Right lobe of liver (tissue), 6 donors: Measurements from ENCODE around the gene TNS1. TPM values are rescaled to one million over a fixed set of nuclear protein-coding genes. Genes with fewer than 3 reads are reported as not detected.
"Not testable (repeated sequence)": the region's sequence is repeated elsewhere in the genome, so short reads cannot be mapped to it uniquely, and the experiment has no call there.

Experiments
- ATAC-seq, 4 donors: fragments of 200-7000 bp; cut with Tn5 transposase; one replicate each; pipeline ENCODE4 v1.9.1; 2020; ENCODE audit warnings: mild to moderate bottlenecking in 4 of 4, moderate library complexity in 4 of 4
- DNase-seq, 3 donors: peaks; one replicate each; pipeline ENCODE4 v3.0.0-alpha.2; 2020
- H3K27ac ChIP-seq, 3 donors: fragments of 200-600 bp; one replicate each; pipeline ENCODE4 v1.8.0; 2022
- H3K27me3 ChIP-seq, 2 donors: fragments of 200-600 bp; one replicate each; pipeline ENCODE4 v1.8.0; 2022
- H3K36me3 ChIP-seq, 4 donors: fragments of 200-600 bp; sonication (generic) in 1 of 4; one replicate each; pipeline versions ENCODE4 v1.5.1 to v1.8.0; 2017 to 2022; ENCODE audit warnings: control low read depth in 1 of 4
- H3K4me1 ChIP-seq, 4 donors: fragments of 200-600 bp; sonication (generic) in 1 of 4; one replicate each; pipeline versions ENCODE4 v1.5.1 to v1.8.0; 2017 to 2022; ENCODE audit warnings: control low read depth in 1 of 4
- H3K4me3 ChIP-seq, 3 donors: fragments of 200-600 bp; one replicate each; pipeline ENCODE4 v1.8.0; 2022
- H3K9me3 ChIP-seq, 4 donors: fragments of 200-600 bp; sonication (generic) in 1 of 4; one replicate each; pipeline versions ENCODE4 v1.5.1 to v1.8.0; 2017 to 2022; ENCODE audit warnings: control low read depth in 1 of 4
- CTCF ChIP-seq, 4 donors: fragments of 200-600 bp in 3 of 4; fragments of 450-650 bp in 1 of 4; IDR thresholded peaks; one replicate each; pipeline versions ENCODE4 v1.5.1 to v1.8.0; 2016 to 2022; ENCODE audit warnings: antibody characterized with exemption in 4 of 4, mild to moderate bottlenecking in 2 of 4
- POLR2A ChIP-seq: fragments of 450-650 bp; IDR thresholded peaks from one replicate; pipeline ENCODE4 v1.6.1; 2017; ENCODE audit warnings: antibody characterized with exemption, mild to moderate bottlenecking
- WGBS: methylation state at CpG from one replicate; pipeline ENCODE4 v1.1.6; 2018; ENCODE audit warnings: low coverage, low lambda C conversion rate; ENCODE audit not compliant: insufficient coverage; ENCODE audit errors: missing lambda C conversion rate; 5-methylcytosine and 5-hydroxymethylcytosine counted together
- intact Hi-C, 2 donors: fragments of 100-400 bp; cut with DNase I; formaldehyde crosslinking; loops; one replicate each; pipeline versions ENCODE4 v1.11.2 to v1.14.1; 2022
- total RNA-seq, 6 experiments: library from RNA; depleted of rRNA in 2 of 6; stranded (reverse); fragments of >200 nt in 2 of 6; fragmentation: NEBNext Ultra II Directional in 3 of 6; extraction: Animal tissue kit (Norgen Biotek cat#: 25700) in 3 of 6; gene quantifications; one replicate each; pipeline versions ENCODE4 v1.1.0 to v1.2.4, GENCODE V29; 2016 to 2023
- donor health status: DM: no; HTN: yes; CAD: no.
- donor health status: DM: no; HTN: no; CAD: no.
- donor health status: DM: no; HTN: no; CAD: no.
- donor health status: DM: no; HTN: yes; CAD: no.
- donor health status: DM: no; HTN: yes; CAD: no.

Gene TNS1
- total RNA-seq, 6 experiments from 2014 or later, result 68.4 to 209 (median 99.2) TPM

- WGBS, result 76% methylated on average over 4 of the region's 12 CpGs
- Histone ChIP-seq H3K36me3 (no peaks in the 10 kb centered on the region), H3K4me1 (peaks cover 0 to 16% (median 4%) of the 10 kb centered on the region in 4 donors), H3K27ac (no peak overlapping the region), H3K4me3 (no peak overlapping the region), H3K9me3 (no peaks in the 10 kb centered on the region), H3K27me3 (no peaks in the 10 kb centered on the region)
- DNase-seq, result no peak
- ATAC-seq, result no peak
- intact Hi-C loops, result no loop called here
- TF ChIP-seq POLR2A (no peak), CTCF (IDR thresholded peaks at IDR 0.05) (no peak)
Observed at GRCh38 chr2:218021536-218022071, 18.8 kb upstream of the TNS1 start.

DNA sequence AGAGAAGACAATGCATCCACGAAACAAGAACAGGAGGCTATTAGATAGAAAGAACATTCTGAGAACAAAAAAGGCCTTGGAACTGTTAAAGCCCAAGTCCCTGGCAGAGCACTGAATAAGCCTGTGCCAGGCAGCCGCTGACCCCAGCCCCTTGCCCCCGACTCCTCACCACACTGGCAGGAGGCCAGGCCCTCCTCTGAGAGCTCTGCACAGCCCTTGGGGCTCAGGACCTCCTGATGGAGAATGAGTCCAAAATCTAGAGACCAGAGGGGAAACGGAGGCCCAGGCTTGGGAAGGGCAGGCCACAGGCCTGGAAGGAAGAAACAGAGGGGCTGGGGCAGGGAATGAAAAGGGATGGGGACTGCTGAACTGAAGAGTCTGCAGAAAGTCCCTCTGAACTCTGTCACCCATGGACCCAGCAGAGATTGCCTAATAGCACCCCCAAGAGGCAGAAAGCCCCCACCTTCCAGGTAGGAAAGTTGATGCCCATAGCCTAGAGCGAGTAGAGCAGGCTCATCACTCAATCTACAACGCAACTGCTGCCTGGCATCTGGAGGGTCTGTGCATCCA lies 18.3 kb upstream of the TNS1 start:
- ATAC-seq (no peak), DNase-seq (no peak)
- Histone ChIP-seq H3K4me1 (peaks cover 0 to 16% (median 4%) of the 10 kb centered on the region in 4 donors), H3K36me3 (no peaks in the 10 kb centered on the region), H3K4me3 (no peak overlapping the region), H3K9me3 (no peaks in the 10 kb centered on the region), H3K27ac (no peak overlapping the region), H3K27me3 (no peaks in the 10 kb centered on the region)
- 75% methylated on average over 4 of the region's 6 CpGs for WGBS
- intact Hi-C loops, result no loop called here
- no peak for TF ChIP-seq CTCF (IDR thresholded peaks at IDR 0.05)
- TF ChIP-seq POLR2A, result no peak

- intact Hi-C loops, result no loop called here
Observed at GRCh38 chr2:218020281-218020680, 17.5 kb upstream of the TNS1 start.

GRCh38 chr2:218019411-218020060 lies 16.7 kb upstream of the TNS1 start:
- 68% methylated on average over 5 of the region's 7 CpGs for WGBS

More at GRCh38 chr2:218020281-218020680, 17.5 kb upstream of the TNS1 start:
- no peak overlapping the region for H3K27ac ChIP-seq
- H3K4me3 ChIP-seq, result no peak overlapping the region
- WGBS, result 93% methylated on average over 3 of the region's 5 CpGs
- no peak for DNase-seq
- H3K27me3 ChIP-seq, result no peaks in the 10 kb centered on the region
- no peaks in the 10 kb centered on the region for H3K36me3 ChIP-seq
- peaks cover 0 to 16% (median 4%) of the 10 kb centered on the region in 4 donors for H3K4me1 ChIP-seq
- ATAC-seq, result no peak
- no peak for TF ChIP-seq CTCF (IDR thresholded peaks at IDR 0.05)
- TF ChIP-seq POLR2A, result no peak
- no peaks in the 10 kb centered on the region for H3K9me3 ChIP-seq

GRCh38 chr2:218018842-218019125 lies 16.0 kb upstream of the TNS1 start:
- H3K4me3 ChIP-seq, H3K36me3 ChIP-seq, ATAC-seq, DNase-seq, H3K27me3 ChIP-seq, intact Hi-C loops, H3K9me3 ChIP-seq, H3K27ac ChIP-seq: not testable (repeated sequence)
- WGBS, result 73% methylated on average over 2 of the region's 4 CpGs
- H3K4me1 ChIP-seq, result peaks cover 0 to 16% (median 4%) of the 10 kb centered on the region in 4 donors

More at GRCh38 chr2:218019411-218020060, 16.7 kb upstream of the TNS1 start:
- Histone ChIP-seq H3K27me3 (no peaks in the 10 kb centered on the region), H3K4me1 (peaks cover 0 to 16% (median 4%) of the 10 kb centered on the region in 4 donors), H3K4me3 (no peak overlapping the region), H3K27ac (no peak overlapping the region), H3K36me3 (no peaks in the 10 kb centered on the region), H3K9me3 (no peaks in the 10 kb centered on the region)
- TF ChIP-seq POLR2A (no peak), CTCF (IDR thresholded peaks at IDR 0.05) (no peak)
- DNase-seq (no peak), ATAC-seq (no peak)
- intact Hi-C loops, result no loop called here
